ENCODE measurements around the gene CD101. TPM values are rescaled to one million over a fixed set of nuclear protein-coding genes. Genes with fewer than 3 reads are reported as not detected.

CD101 gene
- total and polyA plus RNA-seq, 2 experiments from 2014 or later, result 0.13 TPM; not detected in 1

- Histone ChIP-seq H3K79me2 (no peaks in the 10 kb centered on the region), H3K4me1 (ENCODE audit: insufficient read depth) (peaks cover 29% of the 10 kb centered on the region), H3K27me3 (no peaks in the 10 kb centered on the region), H3K36me3 (replicated peaks; ENCODE audit: insufficient read depth, low read depth) (no peaks in the 10 kb centered on the region), H3K4me3 (no peak overlapping the region), H3K27ac (peak overlapping the region; percentile 33), H2AFZ (no peak overlapping the region), H3K4me2 (peak overlapping the region; percentile 12), H4K20me1 (ENCODE audit: insufficient read depth, poor library complexity, severe bottlenecking) (no peaks in the 10 kb centered on the region), H3K9me3 (ENCODE audit: low read depth) (no peaks in the 10 kb centered on the region), H3K9me2 (replicated peaks; ENCODE audit: insufficient read depth) (no peaks in the 10 kb centered on the region)
- 80% methylated on average over 29 of the region's 29 CpGs for WGBS (ENCODE audit: low lambda C conversion rate, missing lambda C conversion rate)
- TF ChIP-seq CTCF (IDR thresholded peaks at IDR 0.05; ENCODE audit: poor library complexity) (no peak), EZH2 (IDR thresholded peaks at IDR 0.05; ENCODE audit: borderline replicate concordance) (no peak), EZH2phosphoT487 (IDR thresholded peaks at IDR 0.05; ENCODE audit: low read depth, severe bottlenecking, unreplicated experiment) (no peak)
- no peak for DNase-seq (ENCODE audit: low spot score)
Measured at GRCh38 chr1:116986421-116987255, 14.9 kb upstream of the CD101 start.

- Histone ChIP-seq H3K27ac (peak overlapping the region; percentile 33), H4K20me1 (ENCODE audit: insufficient read depth, poor library complexity, severe bottlenecking) (no peaks in the 10 kb centered on the region), H3K9me2 (replicated peaks; ENCODE audit: insufficient read depth) (no peaks in the 10 kb centered on the region), H3K4me2 (peak overlapping the region; percentile 12), H3K9me3 (ENCODE audit: low read depth) (no peaks in the 10 kb centered on the region), H2AFZ (no peak overlapping the region), H3K27me3 (no peaks in the 10 kb centered on the region), H3K79me2 (no peaks in the 10 kb centered on the region), H3K4me1 (ENCODE audit: insufficient read depth) (peaks cover 24% of the 10 kb centered on the region), H3K4me3 (no peak overlapping the region), H3K36me3 (replicated peaks; ENCODE audit: insufficient read depth, low read depth) (no peaks in the 10 kb centered on the region)
- TF ChIP-seq CTCF (IDR thresholded peaks at IDR 0.05; ENCODE audit: poor library complexity) (no peak), EZH2phosphoT487 (IDR thresholded peaks at IDR 0.05; ENCODE audit: low read depth, severe bottlenecking, unreplicated experiment) (no peak), EZH2 (IDR thresholded peaks at IDR 0.05; ENCODE audit: borderline replicate concordance) (no peak)
- DNase-seq (ENCODE audit: low spot score), result peak; percentile 36
- 35% methylated on average over 11 of the region's 11 CpGs for WGBS (ENCODE audit: low lambda C conversion rate, missing lambda C conversion rate)
Measured at GRCh38 chr1:116987256-116987555, 14.4 kb upstream of the CD101 start.

- no peaks in the 10 kb centered on the region for H3K27me3 ChIP-seq
- 66% methylated on average over 7 of the region's 7 CpGs for WGBS (ENCODE audit: low lambda C conversion rate, missing lambda C conversion rate)
- no peaks in the 10 kb centered on the region for H3K79me2 ChIP-seq
- peaks cover 17% of the 10 kb centered on the region for H3K4me1 ChIP-seq (ENCODE audit: insufficient read depth)
- no peaks in the 10 kb centered on the region for H4K20me1 ChIP-seq (ENCODE audit: insufficient read depth, poor library complexity, severe bottlenecking)
- DNase-seq (ENCODE audit: low spot score), result no peak
- H2AFZ ChIP-seq, result no peak overlapping the region
- H3K4me3 ChIP-seq, result no peak overlapping the region
- no peak for TF ChIP-seq EZH2 (IDR thresholded peaks at IDR 0.05; ENCODE audit: borderline replicate concordance)
- no peak for TF ChIP-seq EZH2phosphoT487 (IDR thresholded peaks at IDR 0.05; ENCODE audit: low read depth, severe bottlenecking, unreplicated experiment)
- no peak for TF ChIP-seq CTCF (IDR thresholded peaks at IDR 0.05; ENCODE audit: poor library complexity)
- no peaks in the 10 kb centered on the region for H3K9me3 ChIP-seq (ENCODE audit: low read depth)
- no peaks in the 10 kb centered on the region for H3K9me2 ChIP-seq (replicated peaks; ENCODE audit: insufficient read depth)
- H3K27ac ChIP-seq, result no peak overlapping the region
- H3K36me3 ChIP-seq (replicated peaks; ENCODE audit: insufficient read depth, low read depth), result no peaks in the 10 kb centered on the region
- H3K4me2 ChIP-seq, result no peak overlapping the region
Measured at GRCh38 chr1:116988248-116988647, 13.3 kb upstream of the CD101 start.
